HUES48 (cell line): ENCODE data around the gene ZNF548.

Experiments
- H3K27ac ChIP-seq: one replicate; pipeline ENCODE4 v1.7.0; 2013; ENCODE audit warnings: low read depth, low read length, inconsistent platforms
- H3K27me3 ChIP-seq: 2 replicates; pipeline ENCODE4 v1.6.1; 2013; ENCODE audit warnings: mild to moderate bottlenecking, low read length; ENCODE audit not compliant: control insufficient read depth, insufficient read depth
- H3K36me3 ChIP-seq: 2 replicates; pipeline ENCODE4 v1.6.1; 2013; ENCODE audit warnings: low read length; ENCODE audit not compliant: control insufficient read depth, insufficient read depth
- H3K4me1 ChIP-seq: 2 replicates; pipeline ENCODE4 v1.6.1; 2013; ENCODE audit warnings: mild to moderate bottlenecking, low read length; ENCODE audit not compliant: control insufficient read depth, insufficient read depth
- H3K4me3 ChIP-seq: 2 replicates; pipeline ENCODE4 v1.5.1; 2013; ENCODE audit warnings: mild to moderate bottlenecking, low read depth, low read length
- H3K9ac ChIP-seq: 2 replicates; pipeline ENCODE4 v1.6.1; 2013; ENCODE audit warnings: mild to moderate bottlenecking, low read depth, low read length, moderate library complexity
- H3K9me3 ChIP-seq: 2 replicates; pipeline ENCODE4 v1.6.1; 2013; ENCODE audit warnings: low read length; ENCODE audit not compliant: control insufficient read depth, insufficient read depth

ZNF548 gene

GRCh38 chr19:57438925-57439324, 49.3 kb downstream of the ZNF548 start:
- Histone ChIP-seq H3K9ac (no peak overlapping the region), H3K27me3 (no peaks in the 10 kb centered on the region), H3K4me3 (no peak overlapping the region), H3K4me1 (peaks cover 7% of the 10 kb centered on the region; the same call in 1 of the 2 replicates), H3K36me3 (peaks cover 26% of the 10 kb centered on the region), H3K9me3 (no peaks in the 10 kb centered on the region), H3K27ac (no peak overlapping the region)

GRCh38 chr19:57441979-57442752, 52.5 kb downstream of the ZNF548 start:
- H3K9me3 ChIP-seq: no peaks in the 10 kb centered on the region

GRCh38 chr19:57443121-57443696, 53.6 kb downstream of the ZNF548 start:
- Histone ChIP-seq H3K9ac (no peak overlapping the region), H3K27me3 (no peaks in the 10 kb centered on the region), H3K27ac (no peak overlapping the region), H3K4me3 (no peak overlapping the region), H3K36me3 (peaks cover 43% of the 10 kb centered on the region), H3K9me3 (no peaks in the 10 kb centered on the region), H3K4me1 (no peaks in the 10 kb centered on the region)

More at GRCh38 chr19:57441979-57442752, 52.5 kb downstream of the ZNF548 start:
- Histone ChIP-seq H3K4me1 (no peaks in the 10 kb centered on the region), H3K27ac (no peak overlapping the region), H3K4me3 (no peak overlapping the region), H3K36me3 (peaks cover 43% of the 10 kb centered on the region), H3K27me3 (no peaks in the 10 kb centered on the region), H3K9ac (no peak overlapping the region)

GRCh38 chr19:57452307-57452706, 62.7 kb downstream of the ZNF548 start:
- H3K4me1 ChIP-seq: no peaks in the 10 kb centered on the region
- no peaks in the 10 kb centered on the region for H3K27me3 ChIP-seq
- H3K27ac ChIP-seq: no peak overlapping the region
- H3K4me3 ChIP-seq: no peak overlapping the region
- no peaks in the 10 kb centered on the region for H3K9me3 ChIP-seq
- no peak overlapping the region for H3K9ac ChIP-seq
- H3K36me3 ChIP-seq: no peaks in the 10 kb centered on the region
